GM13977 (cell line): Measurements from ENCODE around the gene DUT.

Experiments used
- DNase-seq: peaks from one replicate; pipeline ENCODE4 v3.0.0; 2012; ENCODE audit warnings: low spot score
- CTCF ChIP-seq: IDR thresholded peaks from 2 replicates; pipeline ENCODE4 v1.5.1; 2012; ENCODE audit warnings: mild to moderate bottlenecking, control low read depth; ENCODE audit not compliant: insufficient read depth; ENCODE audit errors: extremely low read depth, missing control alignments
- in situ Hi-C: fragments of 300-500 bp; cut with MboI; formaldehyde crosslinking; loops from one replicate; pipeline ENCODE4 v1.12.0; 2022; ENCODE audit warnings: low sequenced_read_pairs, low pct_unique_long_range_greater_than_20kb, mixed read lengths, inconsistent platforms; ENCODE audit not compliant: unreplicated experiment

The DUT gene

GRCh38 chr15:48392356-48392755 is 61.1 kb downstream of the DUT start:
- no peak for TF ChIP-seq CTCF
- DNase-seq = no peak
- in situ Hi-C loops = no loop called here
